GM12801 (cell line): ENCODE results near the gene CTNND2.

ENCODE experiments used
- TF ChIP-seq, protein P1 (sequence below): IDR thresholded peaks from one replicate; pipeline ENCODE4 v1.5.1; 2011; ENCODE audit warnings: control low read depth; ENCODE audit not compliant: insufficient read length; ENCODE audit errors: extremely low read depth

Gene CTNND2

DNA sequence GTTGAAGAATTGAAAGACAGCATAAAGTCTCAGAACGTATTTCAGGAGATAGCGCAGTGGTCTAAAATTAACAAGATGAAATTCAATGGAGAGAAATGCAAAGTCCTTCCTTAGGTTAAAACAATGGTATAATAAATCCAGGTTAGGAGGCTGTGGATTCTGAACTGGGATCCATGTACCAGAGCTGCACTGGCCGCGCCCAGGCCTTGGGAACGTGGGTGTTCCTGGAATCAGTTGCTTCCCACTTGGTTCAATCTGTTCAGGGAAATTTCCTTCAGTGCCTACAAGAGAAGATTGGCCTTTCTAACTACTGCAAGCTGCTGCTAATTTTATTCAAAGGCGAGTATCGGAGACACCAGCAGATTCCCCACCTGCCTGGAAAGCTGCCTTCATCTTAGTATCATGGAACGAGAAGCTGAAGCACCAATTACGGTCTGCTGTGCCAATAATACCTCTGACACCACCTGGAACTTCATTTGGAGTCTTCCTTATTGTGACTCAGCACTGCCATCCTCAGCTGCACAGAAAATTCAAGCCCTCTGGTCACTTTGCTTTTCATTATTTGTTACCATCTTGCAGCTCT lies 14.3 kb upstream of the CTNND2 start:
- TF ChIP-seq, protein P1, sequence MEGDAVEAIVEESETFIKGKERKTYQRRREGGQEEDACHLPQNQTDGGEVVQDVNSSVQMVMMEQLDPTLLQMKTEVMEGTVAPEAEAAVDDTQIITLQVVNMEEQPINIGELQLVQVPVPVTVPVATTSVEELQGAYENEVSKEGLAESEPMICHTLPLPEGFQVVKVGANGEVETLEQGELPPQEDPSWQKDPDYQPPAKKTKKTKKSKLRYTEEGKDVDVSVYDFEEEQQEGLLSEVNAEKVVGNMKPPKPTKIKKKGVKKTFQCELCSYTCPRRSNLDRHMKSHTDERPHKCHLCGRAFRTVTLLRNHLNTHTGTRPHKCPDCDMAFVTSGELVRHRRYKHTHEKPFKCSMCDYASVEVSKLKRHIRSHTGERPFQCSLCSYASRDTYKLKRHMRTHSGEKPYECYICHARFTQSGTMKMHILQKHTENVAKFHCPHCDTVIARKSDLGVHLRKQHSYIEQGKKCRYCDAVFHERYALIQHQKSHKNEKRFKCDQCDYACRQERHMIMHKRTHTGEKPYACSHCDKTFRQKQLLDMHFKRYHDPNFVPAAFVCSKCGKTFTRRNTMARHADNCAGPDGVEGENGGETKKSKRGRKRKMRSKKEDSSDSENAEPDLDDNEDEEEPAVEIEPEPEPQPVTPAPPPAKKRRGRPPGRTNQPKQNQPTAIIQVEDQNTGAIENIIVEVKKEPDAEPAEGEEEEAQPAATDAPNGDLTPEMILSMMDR: no peak

DNA sequence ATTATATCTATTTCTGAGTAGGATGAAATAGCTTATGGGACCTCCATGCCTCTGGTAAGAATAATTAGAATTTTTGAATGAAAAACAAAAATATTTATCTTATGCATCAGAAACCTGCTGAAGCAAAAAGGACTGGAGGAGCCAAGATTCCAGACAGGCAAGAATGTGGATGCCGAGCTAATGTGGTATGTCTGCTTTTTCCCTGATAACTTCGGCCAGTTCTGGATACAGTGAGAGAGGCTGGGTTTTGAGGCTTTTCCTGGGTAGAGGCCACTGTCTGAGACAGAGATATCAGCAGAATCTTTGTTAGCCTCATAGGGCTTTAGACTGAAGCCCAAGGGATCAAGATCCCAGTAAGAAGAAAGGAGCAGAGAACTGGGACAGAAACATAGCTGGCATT lies 5.2 kb upstream of the CTNND2 start:
- TF ChIP-seq, protein P1: no peak

DNA sequence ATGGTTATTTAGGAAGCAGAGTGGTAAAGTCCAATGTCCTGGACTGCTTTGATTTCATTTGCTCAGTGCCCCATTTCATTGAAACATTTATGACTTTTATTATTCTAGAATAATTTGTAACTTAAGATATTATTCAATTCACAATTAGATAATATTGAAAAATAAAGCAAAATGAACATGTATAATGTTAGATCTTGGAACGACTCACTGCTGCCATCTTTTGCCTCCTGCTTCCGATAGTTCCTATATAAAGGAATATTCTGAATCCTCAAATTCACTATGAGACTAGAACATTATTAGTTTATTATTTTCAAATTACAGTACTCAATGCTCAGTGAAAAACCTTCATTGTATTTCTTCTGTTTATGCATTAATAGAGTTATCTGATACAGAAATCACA lies 2.3 kb upstream of the CTNND2 start:
- TF ChIP-seq, protein P1: no peak

DNA sequence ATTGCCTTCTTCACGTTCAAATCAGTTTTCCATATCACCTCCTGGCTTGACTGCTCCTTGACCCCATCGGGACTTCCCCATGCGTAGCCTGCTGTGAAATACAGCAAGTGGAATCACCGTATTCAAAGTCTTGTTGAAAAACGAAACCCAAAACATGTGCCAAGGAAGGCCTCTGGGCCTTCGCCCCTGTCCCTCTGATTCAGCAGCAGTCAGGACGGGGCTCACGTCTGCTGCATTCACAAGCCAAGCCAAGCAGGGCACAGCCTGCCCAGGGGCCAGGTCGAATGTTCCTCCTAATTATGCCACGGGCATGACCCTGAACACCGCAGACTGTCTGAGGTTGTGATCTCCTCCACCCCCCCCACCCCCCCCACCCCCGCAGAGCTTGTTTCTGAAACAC lies 960 bp upstream of the CTNND2 start:
- TF ChIP-seq, protein P1: no peak

DNA sequence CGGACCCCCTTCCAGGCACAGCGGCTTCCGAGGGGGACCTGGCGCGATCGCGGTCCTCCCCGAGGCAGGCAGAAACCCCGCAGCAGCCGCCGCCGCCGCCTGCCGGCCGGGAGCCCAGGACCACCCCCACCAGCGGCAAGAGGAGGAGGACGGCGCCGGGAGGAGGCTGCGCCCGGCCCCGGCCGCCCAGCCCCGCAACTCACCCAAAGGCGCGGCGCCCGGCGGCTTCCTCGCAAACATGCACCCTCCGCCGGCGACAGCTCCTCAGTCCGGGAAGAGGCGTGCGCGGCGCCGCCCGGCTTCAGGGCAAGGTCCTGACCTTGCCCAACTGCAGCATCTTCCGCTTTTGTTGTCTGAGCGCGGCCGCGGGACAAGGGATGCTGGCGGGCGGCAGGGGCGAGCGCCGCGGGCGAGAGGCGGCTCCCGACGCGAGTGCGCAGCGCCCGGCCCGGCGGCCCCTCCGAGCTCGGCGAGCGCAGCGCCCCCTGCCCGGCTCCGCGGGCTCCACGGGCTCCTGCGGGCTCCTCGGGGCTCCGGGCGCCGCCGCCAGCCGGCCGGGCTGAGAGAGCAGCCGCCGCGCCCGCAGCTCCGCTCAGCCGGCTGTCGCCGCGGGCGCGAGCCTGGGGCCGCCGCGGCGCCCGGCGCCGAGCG lies 507 bp downstream of the CTNND2 start:
- TF ChIP-seq, protein P1: no peak

DNA sequence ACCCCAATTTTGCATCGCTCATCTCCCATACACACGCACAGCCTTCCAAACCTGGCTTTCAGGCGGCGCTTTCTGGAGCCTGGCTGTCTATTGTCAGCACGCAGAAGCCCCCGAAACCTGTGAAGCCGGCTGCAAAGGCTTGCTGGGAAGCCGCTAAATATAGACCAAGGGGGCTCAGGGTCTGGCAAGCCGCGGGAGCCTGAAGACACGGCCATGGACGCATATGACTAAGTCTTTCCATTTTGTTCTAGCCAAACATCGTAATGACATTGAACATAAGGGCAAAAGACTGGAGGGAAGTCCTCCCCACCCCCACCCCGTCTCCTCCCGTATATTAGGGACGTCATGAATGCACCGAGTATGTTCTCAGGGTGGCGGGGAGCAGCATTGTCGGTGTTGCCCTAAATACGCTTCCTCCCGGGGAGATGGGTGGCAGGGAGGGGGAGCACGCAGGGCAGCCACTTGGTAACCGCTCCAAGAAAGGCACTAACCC lies 1.1 kb downstream of the CTNND2 start:
- TF ChIP-seq, protein P1: no peak

DNA sequence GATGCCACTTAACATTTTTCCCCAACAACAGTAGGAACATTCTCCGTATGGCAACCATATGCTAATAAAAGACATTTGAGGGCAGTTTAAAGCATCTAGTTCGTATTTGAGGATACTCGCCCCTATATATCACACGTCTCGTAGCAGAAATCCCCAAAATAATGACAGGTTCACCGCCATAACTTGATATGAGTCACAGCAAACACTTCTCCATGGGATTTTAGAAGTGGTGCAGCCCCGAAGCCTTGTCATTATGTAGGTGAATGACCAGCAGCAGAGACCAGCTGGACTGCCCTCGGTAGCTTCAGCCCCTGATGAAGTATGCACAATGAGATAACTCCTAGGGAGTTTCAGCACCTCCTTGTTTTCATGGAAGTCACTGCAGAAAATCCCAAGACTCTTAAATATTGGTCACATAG lies 2.0 kb downstream of the CTNND2 start:
- TF ChIP-seq, protein P1: no peak
